Esophagus squamous epithelium (tissue), 4 donors: ENCODE data around the gene PGM5.

ENCODE experiments used
- CTCF ChIP-seq, 6 experiments: fragments of 450-650 bp in 4 of 6; fragments of 200-600 bp in 2 of 6; sonication (generic) in 2 of 6; IDR thresholded peaks; one replicate each; pipeline ENCODE4 v1.5.1; 2016 to 2019; ENCODE audit warnings: antibody characterized with exemption in 6 of 6, mild to moderate bottlenecking in 4 of 6, moderate library complexity in 4 of 6
- POLR2A ChIP-seq, 4 donors: fragments of 450-650 bp; IDR thresholded peaks; one replicate each; pipeline ENCODE4 v1.6.1; 2017; ENCODE audit warnings: antibody characterized with exemption in 4 of 4, mild to moderate bottlenecking in 4 of 4, moderate library complexity in 3 of 4

GRCh38 chr9:68555437-68556150, 199.2 kb downstream of the PGM5 start:
- TF ChIP-seq CTCF (IDR thresholded peaks at IDR 0.05) (no peak), POLR2A (IDR thresholded peaks at IDR 0.05) (no peak)
